ENCODE results near the gene CHDH. TPM values are rescaled to one million over a fixed set of nuclear protein-coding genes. Genes with fewer than 3 reads are reported as not detected.

The CHDH gene
- total RNA-seq, 1 donor from 2014 or later: 1.4 TPM

GRCh38 chr3:53849916-53850315 lies 3.7 kb upstream of the CHDH start:
- no peak for DNase-seq

GRCh38 chr3:53846851-53847155 lies 584 bp upstream of the CHDH start:
- DNase-seq: no peak

- no peak for DNase-seq
Observed at GRCh38 chr3:53845881-53846133, 412 bp downstream of the CHDH start.

- DNase-seq: no peak
Observed at GRCh38 chr3:53845103-53845880, 927 bp downstream of the CHDH start.

DNA sequence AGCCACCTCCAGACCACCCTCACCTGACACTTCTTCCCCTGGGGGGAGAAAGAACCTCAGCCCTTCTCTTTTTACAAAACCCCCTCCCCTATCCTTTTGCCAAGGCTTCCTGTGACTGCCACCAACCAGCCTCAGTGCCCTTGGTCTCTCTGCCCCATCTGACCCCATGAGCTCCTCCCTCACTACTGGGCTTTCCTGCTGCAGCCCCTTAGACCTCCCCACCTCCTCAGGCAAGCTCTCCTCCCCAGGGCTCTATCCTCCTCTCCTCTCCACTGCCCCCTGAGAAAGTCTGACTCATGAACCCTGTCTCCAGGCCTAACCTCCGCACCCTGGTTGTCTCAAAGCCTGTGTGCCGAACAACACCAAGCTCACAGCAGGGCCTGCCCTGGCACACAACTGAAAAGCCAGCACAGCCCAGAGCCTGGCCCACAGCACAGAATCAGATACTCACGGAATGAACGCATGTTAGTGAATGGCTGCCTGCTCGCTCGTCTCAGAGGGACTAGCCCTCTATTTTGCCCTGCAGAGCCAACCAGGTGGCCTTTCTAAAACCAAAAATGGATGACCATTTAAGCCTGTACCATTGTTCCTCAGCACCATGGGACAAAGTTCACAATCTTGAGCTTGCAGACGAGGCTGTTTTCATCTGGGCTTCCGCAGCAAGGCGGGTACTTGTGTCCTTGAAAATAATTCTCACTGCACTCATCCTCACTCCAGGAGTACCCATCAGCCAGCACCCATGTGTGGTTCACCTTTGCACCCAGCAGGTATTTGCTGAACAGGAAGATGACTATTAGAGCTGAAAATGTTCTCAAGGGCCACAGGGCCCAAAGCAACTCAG lies 1.7 kb downstream of the CHDH start:
- DNase-seq: no peak

DNA sequence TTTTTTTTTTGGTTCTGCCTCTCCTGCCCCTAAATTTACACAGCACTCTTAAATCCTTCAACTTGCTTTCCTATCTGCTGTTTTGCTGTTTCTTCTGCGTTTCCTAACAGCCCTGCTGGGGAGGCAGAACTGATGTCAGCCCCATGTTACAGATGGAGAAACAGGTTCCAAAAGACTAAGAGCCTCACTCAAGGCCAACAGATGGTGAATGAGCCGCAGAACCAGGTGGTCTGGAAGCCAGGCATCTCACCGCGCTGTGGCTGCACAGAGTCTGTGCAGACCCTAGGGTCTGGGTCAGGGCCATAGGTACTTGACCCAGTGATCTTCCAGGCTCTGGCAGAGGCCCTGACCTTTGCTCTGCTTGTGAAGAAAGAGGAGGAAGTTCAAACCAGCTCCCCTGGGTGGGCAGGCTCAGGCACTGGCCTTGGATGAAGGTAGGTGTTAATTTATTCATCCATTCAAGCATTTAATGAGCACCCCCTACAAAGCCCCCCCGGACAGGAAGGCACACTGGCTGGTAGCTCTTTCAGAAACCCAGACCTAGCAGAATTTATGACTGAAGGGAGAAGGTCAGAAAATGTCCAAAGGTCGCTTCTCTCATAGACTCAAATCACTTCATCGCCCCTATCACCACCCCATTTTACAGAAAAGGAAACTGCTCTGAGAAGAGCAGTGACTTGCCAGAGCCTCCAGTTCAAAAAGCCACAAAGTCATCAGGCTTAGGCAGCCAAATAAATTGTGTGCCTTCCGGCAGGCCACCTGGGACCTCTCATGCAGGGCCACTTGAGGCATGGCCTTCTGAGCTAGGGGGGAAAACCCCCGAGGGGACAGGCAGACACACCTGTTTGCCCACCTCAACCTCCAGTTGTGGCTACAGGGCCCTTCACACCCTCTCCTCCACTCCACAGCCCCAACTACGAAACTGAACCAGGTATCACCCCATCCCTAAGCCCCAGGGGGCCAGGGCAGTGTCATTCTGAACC lies 2.7 kb downstream of the CHDH start:
- DNase-seq: no peak

DNA sequence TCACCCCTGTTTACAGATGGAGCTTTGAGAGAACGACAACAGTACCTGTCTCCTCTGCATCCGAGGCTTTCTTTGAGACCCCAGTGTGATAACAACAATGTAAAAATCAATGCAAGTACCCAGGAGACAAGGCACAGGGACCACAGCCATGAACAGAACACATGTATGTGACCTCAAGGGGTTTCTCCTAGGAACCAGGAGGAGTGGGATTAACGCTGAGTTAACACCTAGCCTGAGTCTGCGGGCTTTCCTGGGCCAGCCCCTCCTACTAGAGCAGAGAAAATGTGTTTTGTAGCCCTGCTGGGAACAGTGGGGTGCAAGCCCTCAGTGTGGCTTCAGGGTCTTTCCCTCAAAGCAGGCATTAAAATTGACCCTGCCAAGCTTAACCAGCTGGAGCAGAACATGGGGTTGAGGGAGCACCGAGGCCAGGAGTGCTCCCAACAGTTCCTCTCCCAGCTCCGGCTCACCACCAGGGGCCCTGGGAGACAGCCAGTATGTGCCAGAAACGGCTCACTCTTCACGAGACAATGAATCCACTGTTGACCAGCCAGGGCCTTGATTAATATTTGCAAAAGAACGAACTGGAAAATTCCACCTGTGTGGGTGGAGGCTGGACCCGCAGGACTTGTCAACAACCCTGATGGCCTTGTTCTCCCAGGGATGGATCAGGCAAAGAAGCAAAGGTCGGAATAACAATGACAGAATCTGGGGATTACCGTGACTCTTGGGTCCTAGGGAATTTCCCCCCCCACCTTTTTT lies 3.6 kb downstream of the CHDH start:
- peak; percentile 71 for DNase-seq

DNA sequence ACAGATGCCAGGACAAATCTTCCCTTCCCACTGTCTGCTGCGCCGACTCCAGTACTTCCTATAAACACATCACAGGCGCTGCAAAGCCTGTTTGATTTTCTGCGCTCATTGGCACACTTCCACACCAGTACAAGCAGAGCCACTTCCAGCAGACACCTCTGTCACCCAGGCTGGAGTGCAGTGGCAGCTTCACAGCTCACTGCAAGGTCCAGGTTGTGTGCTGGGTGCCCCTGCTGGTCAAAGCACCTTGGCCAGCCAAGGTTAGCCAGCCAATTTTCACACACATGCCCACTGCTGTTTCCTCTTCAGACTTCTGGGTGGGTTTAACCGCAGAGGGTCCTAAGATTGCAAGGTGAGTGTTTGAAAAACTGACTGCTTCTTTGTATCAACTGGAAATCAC lies 4.9 kb downstream of the CHDH start:
- DNase-seq: no peak

DNA sequence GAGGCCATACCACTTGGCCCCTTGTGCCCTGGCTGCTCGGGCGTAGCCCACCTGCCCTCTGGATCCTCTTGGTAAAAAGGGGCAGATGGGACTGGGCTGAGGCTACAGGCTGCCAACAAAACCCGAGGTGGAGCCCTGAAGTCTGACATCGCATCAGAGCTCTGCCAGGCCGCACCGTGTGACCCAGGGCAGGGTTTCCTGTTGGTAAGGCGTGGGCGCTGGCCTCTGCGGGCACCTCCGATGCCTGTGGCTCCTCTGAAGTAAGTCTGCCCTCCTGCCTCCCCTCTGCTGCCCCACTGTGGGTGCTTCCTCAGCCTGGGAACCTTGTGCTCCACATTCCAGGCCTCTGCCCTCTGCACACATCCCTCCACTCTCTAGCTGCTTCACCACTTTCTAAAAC lies 8.9 kb downstream of the CHDH start:
- no peak for DNase-seq

GRCh38 chr3:53836084-53836872 lies 9.9 kb downstream of the CHDH start:
- DNase-seq: no peak

- DNase-seq: no peak
Observed at GRCh38 chr3:53835257-53835656, 11.0 kb downstream of the CHDH start.

DNA sequence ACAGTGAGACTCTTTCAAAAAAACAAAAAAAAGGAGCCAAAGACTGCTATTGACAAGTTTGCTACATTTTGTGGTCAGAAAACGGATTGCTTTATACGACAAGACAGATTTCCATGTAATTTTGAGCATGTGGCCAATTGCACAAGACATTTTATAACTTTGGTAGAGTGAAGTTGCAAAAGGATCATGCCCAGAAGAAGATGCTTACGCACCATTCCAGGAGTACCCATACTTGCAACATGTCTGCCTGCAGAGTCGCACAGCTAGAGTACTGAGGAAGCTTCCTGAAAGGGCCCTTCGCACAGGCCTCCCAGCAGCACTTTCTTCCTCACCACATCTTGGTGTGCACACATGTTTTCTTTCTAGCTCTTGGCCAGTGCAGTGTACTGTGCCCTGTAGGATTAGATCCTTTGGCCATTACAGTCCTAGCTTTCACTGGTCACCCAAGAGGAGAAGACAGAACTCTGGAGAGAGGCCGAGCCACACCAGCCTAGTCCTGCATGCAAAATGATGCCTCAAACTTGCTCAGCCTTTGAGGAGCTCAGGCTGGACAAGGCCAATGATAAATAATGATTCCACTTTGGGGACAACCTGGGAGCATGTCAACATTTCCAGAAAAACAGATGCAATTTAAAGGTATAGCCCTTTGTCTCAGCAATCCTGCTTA lies 11.7 kb downstream of the CHDH start:
- DNase-seq: no peak

DNA sequence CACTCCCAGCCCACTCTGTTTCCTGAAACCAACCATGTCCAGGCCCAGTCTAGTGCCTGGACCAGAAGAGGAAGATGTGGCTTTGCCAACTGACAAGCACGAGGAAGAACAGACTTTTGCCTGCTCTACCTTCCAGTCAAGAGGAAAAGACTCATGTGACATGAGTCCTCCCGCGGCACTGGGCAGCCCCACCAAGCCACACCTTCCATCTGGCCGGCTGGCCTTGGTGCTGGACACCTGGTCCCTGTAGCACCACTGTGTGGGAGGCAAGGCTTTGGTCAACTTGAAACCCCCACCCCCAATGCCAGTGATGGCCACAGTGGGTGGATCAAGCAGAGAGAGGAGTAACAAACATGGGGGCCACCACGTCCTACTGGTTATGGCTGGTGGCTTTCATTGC lies 12.5 kb downstream of the CHDH start:
- DNase-seq: no peak

DNA sequence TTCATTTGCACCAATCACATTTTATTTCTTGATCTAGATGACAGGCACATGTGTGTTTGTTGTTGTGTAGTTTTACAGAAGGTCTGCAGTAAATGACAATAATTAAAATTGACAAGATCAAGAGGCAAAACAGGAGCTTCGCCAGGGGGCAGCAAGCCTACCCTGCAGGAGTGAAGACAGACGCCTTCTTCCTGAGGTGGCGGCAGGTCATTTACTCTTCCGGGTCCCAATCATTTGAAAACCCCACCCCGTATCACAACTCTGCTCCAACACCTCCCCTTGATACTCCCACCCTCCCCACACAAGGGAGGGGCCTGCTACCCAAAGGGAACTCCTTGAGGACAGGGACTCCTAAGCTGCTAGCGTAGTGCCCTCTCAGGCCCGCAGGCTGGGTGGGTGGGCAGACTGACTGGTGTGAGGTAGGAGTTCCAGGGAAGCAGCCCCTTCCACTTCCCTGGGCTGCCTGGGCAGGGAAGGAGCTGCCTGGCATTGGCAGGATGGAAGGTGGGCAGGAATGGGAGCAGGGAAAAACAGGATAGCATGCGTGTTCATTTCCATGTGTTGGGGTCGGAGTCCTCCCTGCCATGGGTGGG lies 13.1 kb downstream of the CHDH start:
- DNase-seq: no peak

GRCh38 chr3:53830944-53831343 lies 15.3 kb downstream of the CHDH start:
- DNase-seq: no peak

DNA sequence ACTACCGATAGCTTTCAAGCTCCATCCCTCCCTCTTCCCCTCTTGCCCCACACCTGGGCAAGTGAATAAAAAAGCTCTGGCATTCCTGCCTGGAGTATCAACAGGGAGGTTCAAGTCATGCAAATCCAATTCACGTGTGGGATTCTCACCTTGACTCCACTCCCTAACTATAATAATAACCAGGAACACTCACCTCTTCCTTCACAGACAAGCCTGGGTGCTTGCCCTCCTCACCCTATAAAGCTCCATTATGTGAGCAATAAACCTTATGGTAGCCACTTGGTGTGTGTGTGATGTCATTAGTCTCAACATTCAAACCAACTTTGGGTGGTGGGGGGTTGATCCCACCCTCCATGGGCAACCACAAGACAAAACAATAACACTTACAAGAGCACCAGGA lies 16.6 kb downstream of the CHDH start:
- DNase-seq: no peak

GRCh38 chr3:53828581-53828980 lies 17.6 kb downstream of the CHDH start:
- no peak for DNase-seq

DNA sequence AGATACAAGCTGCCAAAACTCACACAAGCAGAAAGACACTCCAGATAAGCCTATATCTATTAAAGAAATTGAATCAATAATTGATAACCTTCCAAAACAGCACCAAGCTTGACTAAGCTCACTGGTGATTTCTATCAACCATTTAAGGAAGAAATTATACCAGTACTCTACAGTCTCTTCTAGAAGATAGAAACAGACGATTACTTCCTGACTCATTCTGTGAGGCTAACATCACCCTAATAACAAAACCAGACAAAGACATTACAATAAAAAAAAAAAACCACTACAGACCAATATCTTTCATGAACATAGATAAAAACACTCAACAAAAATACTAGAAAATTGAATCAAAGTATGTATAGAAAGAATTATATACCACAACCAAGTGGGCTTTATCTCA lies 20.2 kb downstream of the CHDH start:
- no peak for DNase-seq

- DNase-seq: no peak
Observed at GRCh38 chr3:53824795-53825194, 21.4 kb downstream of the CHDH start.

- no peak for DNase-seq
Observed at GRCh38 chr3:53823956-53824657, 22.1 kb downstream of the CHDH start.

Measured in occipital lobe (tissue), 2 donors.